ENCODE data around the gene ATP6V0D1.

DNA sequence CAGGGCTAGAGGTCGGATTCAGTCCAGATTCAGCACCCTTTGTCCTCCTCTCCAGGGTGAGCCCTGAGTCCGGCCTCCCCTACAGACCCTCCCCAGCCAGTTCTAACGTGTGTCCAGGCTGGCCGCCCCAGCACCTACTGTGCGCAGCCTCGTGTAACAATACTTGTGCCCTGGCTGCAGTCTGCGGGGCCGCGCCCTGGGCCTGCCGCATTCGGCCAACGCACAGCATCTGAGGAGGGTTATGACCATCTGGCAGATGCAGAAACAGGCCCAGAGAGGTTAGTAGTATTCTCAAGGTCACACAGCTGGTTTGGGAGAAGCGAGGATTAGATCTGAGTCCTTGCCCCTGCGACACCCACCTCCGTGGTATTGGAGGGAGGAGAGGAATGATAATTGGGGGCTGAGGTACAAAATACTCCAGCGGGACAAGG lies 48.6 kb upstream of the ATP6V0D1 start:
- TF ChIP-seq, protein P1, sequence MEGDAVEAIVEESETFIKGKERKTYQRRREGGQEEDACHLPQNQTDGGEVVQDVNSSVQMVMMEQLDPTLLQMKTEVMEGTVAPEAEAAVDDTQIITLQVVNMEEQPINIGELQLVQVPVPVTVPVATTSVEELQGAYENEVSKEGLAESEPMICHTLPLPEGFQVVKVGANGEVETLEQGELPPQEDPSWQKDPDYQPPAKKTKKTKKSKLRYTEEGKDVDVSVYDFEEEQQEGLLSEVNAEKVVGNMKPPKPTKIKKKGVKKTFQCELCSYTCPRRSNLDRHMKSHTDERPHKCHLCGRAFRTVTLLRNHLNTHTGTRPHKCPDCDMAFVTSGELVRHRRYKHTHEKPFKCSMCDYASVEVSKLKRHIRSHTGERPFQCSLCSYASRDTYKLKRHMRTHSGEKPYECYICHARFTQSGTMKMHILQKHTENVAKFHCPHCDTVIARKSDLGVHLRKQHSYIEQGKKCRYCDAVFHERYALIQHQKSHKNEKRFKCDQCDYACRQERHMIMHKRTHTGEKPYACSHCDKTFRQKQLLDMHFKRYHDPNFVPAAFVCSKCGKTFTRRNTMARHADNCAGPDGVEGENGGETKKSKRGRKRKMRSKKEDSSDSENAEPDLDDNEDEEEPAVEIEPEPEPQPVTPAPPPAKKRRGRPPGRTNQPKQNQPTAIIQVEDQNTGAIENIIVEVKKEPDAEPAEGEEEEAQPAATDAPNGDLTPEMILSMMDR (tag by site-specific recombination; IDR thresholded peaks at IDR 0.05) = no peak
- TF ChIP-seq ZNF24 (tag by site-specific recombination; IDR thresholded peaks at IDR 0.05) (no peak), ZNF121 (tag by site-specific recombination; IDR thresholded peaks at IDR 0.05) (no peak), ZNF133 (tag by site-specific recombination; IDR thresholded peaks at IDR 0.05) (no peak), ZNF311 (tag by site-specific recombination; IDR thresholded peaks at IDR 0.05; ENCODE audit: borderline replicate concordance) (no peak), ZNF792 (tag by site-specific recombination; IDR thresholded peaks at IDR 0.05) (no peak), ZEB2 (tag by site-specific recombination; IDR thresholded peaks at IDR 0.05) (no peak), MYNN (tag by site-specific recombination; IDR thresholded peaks at IDR 0.05; ENCODE audit: borderline replicate concordance) (no peak), ZFP41 (tag by site-specific recombination; IDR thresholded peaks at IDR 0.05; ENCODE audit: borderline replicate concordance) (no peak)
- TF ChIP-seq, protein P2, sequence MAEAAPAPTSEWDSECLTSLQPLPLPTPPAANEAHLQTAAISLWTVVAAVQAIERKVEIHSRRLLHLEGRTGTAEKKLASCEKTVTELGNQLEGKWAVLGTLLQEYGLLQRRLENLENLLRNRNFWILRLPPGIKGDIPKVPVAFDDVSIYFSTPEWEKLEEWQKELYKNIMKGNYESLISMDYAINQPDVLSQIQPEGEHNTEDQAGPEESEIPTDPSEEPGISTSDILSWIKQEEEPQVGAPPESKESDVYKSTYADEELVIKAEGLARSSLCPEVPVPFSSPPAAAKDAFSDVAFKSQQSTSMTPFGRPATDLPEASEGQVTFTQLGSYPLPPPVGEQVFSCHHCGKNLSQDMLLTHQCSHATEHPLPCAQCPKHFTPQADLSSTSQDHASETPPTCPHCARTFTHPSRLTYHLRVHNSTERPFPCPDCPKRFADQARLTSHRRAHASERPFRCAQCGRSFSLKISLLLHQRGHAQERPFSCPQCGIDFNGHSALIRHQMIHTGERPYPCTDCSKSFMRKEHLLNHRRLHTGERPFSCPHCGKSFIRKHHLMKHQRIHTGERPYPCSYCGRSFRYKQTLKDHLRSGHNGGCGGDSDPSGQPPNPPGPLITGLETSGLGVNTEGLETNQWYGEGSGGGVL (tag by site-specific recombination; IDR thresholded peaks at IDR 0.05) = no peak
- TF ChIP-seq, protein P3, sequence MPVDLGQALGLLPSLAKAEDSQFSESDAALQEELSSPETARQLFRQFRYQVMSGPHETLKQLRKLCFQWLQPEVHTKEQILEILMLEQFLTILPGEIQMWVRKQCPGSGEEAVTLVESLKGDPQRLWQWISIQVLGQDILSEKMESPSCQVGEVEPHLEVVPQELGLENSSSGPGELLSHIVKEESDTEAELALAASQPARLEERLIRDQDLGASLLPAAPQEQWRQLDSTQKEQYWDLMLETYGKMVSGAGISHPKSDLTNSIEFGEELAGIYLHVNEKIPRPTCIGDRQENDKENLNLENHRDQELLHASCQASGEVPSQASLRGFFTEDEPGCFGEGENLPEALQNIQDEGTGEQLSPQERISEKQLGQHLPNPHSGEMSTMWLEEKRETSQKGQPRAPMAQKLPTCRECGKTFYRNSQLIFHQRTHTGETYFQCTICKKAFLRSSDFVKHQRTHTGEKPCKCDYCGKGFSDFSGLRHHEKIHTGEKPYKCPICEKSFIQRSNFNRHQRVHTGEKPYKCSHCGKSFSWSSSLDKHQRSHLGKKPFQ (tag by site-specific recombination; IDR thresholded peaks at IDR 0.05) = no peak
- TF ChIP-seq, protein P4, sequence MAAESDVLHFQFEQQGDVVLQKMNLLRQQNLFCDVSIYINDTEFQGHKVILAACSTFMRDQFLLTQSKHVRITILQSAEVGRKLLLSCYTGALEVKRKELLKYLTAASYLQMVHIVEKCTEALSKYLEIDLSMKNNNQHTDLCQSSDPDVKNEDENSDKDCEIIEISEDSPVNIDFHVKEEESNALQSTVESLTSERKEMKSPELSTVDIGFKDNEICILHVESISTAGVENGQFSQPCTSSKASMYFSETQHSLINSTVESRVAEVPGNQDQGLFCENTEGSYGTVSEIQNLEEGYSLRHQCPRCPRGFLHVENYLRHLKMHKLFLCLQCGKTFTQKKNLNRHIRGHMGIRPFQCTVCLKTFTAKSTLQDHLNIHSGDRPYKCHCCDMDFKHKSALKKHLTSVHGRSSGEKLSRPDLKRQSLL (tag by site-specific recombination; IDR thresholded peaks at IDR 0.05) = no peak
